Measurements from ENCODE around the gene OSTM1. TPM values are rescaled to one million over a fixed set of nuclear protein-coding genes. Genes with fewer than 3 reads are reported as not detected.

OSTM1 gene
- total and polyA plus RNA-seq, 4 donors, result 18.1 to 64.3 (median 25.9) TPM

GRCh38 chr6:108027594-108027993, 46.9 kb downstream of the OSTM1 start:
- H3K36me3 ChIP-seq (ENCODE audit: control insufficient read depth in 4 of 4, insufficient read depth in 4 of 4, low read length in 4 of 4), result no peaks in the 10 kb centered on the region
- H3K27ac ChIP-seq (ENCODE audit: low read depth in 1 of 2, low read length in 1 of 2), result no peak overlapping the region
- no peaks in the 10 kb centered on the region for H3K9me3 ChIP-seq (ENCODE audit: control insufficient read depth in 4 of 4, insufficient read depth in 3 of 4, low read length in 3 of 4)
- no peaks in the 10 kb centered on the region for H3K27me3 ChIP-seq (ENCODE audit: control insufficient read depth in 3 of 3, insufficient read depth in 3 of 3, low read length in 2 of 3)
- DNase-seq, result peak in 1 of 3 donors; percentile 6
- TF ChIP-seq CTCF (IDR thresholded peaks at IDR 0.05; ENCODE audit: control extremely low read depth, extremely low read depth), result no peak
- no peak overlapping the region for H3K4me3 ChIP-seq
- ATAC-seq (ENCODE audit: insufficient read depth, low FRiP score), result no peak
- WGBS, 2 donors, result 71% methylated on average over 3 of the region's 3 CpGs
- H3K4me1 ChIP-seq (ENCODE audit: control insufficient read depth in 5 of 5, insufficient read depth in 5 of 5, low read length in 5 of 5), result no peaks in the 10 kb centered on the region
- H3K9ac ChIP-seq (ENCODE audit: insufficient read depth in 1 of 2, low read length in 2 of 2), result no peak overlapping the region

- no peak overlapping the region for H3K27ac ChIP-seq (ENCODE audit: low read depth in 1 of 2, low read length in 1 of 2)
- H3K4me3 ChIP-seq, result no peak overlapping the region
- no peaks in the 10 kb centered on the region for H3K9me3 ChIP-seq (ENCODE audit: control insufficient read depth in 4 of 4, insufficient read depth in 3 of 4, low read length in 3 of 4)
- no peak for TF ChIP-seq CTCF (IDR thresholded peaks at IDR 0.05; ENCODE audit: control extremely low read depth, extremely low read depth)
- H3K4me1 ChIP-seq (ENCODE audit: control insufficient read depth in 5 of 5, insufficient read depth in 5 of 5, low read length in 5 of 5), result no peaks in the 10 kb centered on the region
- no peaks in the 10 kb centered on the region for H3K36me3 ChIP-seq (ENCODE audit: control insufficient read depth in 4 of 4, insufficient read depth in 4 of 4, low read length in 4 of 4)
- DNase-seq, result no peak
- ATAC-seq (ENCODE audit: insufficient read depth, low FRiP score), result no peak
- no peak overlapping the region for H3K9ac ChIP-seq (ENCODE audit: insufficient read depth in 1 of 2, low read length in 2 of 2)
- 85 to 86% methylated on average over 3 of the region's 3 CpGs for WGBS, 2 donors
- H3K27me3 ChIP-seq (ENCODE audit: control insufficient read depth in 3 of 3, insufficient read depth in 3 of 3, low read length in 2 of 3), result no peaks in the 10 kb centered on the region
Observed at GRCh38 chr6:108027056-108027455, 47.5 kb downstream of the OSTM1 start.

GRCh38 chr6:108024427-108025073, 50.0 kb downstream of the OSTM1 start:
- Histone ChIP-seq H3K9me3 (ENCODE audit: control insufficient read depth in 4 of 4, insufficient read depth in 3 of 4, low read length in 3 of 4) (no peaks in the 10 kb centered on the region), H3K9ac (ENCODE audit: insufficient read depth in 1 of 2, low read length in 2 of 2) (no peak overlapping the region), H3K27me3 (ENCODE audit: control insufficient read depth in 3 of 3, insufficient read depth in 3 of 3, low read length in 2 of 3) (no peaks in the 10 kb centered on the region), H3K36me3 (ENCODE audit: control insufficient read depth in 4 of 4, insufficient read depth in 4 of 4, low read length in 4 of 4) (no peaks in the 10 kb centered on the region), H3K27ac (ENCODE audit: low read depth in 1 of 2, low read length in 1 of 2) (no peak overlapping the region), H3K4me3 (no peak overlapping the region), H3K4me1 (ENCODE audit: control insufficient read depth in 5 of 5, insufficient read depth in 5 of 5, low read length in 5 of 5) (no peaks in the 10 kb centered on the region)
- WGBS, 2 donors, result 91 to 93% methylated on average over 6 of the region's 6 CpGs
- DNase-seq (no peak), ATAC-seq (ENCODE audit: insufficient read depth, low FRiP score) (no peak)
- TF ChIP-seq CTCF (IDR thresholded peaks at IDR 0.05; ENCODE audit: control extremely low read depth, extremely low read depth), result no peak
